Astrocyte (in vitro differentiated cells and primary cell): ENCODE data around the gene ARFGEF2. TPM values are rescaled to one million over a fixed set of nuclear protein-coding genes. Genes with fewer than 3 reads are reported as not detected.

Experiments used
- DNase-seq: peaks from one replicate; pipeline ENCODE4 v3.0.0-alpha.2; 2010; ENCODE audit warnings: low read depth
- FAIRE-seq: peaks from 2 replicates; lab custom pipeline; 2011; peaks lifted over from hg19 to GRCh38; lab: Jason Lieb, UNC
- H2AFZ ChIP-seq: 2 replicates; pipeline ENCODE4 v1.6.0; 2012; ENCODE audit warnings: low read depth, low read length, inconsistent platforms
- H3K27ac ChIP-seq: 2 replicates; pipeline ENCODE4 v1.5.1; 2011; ENCODE audit warnings: low read depth, low read length, inconsistent platforms
- H3K27me3 ChIP-seq: 2 replicates; pipeline ENCODE4 v1.6.0; 2011; ENCODE audit warnings: low read length, inconsistent platforms; ENCODE audit not compliant: insufficient read depth
- H3K36me3 ChIP-seq: 2 replicates; pipeline ENCODE4 v1.5.1; 2011; ENCODE audit warnings: low read length, inconsistent platforms; ENCODE audit not compliant: insufficient read depth
- H3K4me1 ChIP-seq: 2 replicates; pipeline ENCODE4 v1.5.1; 2011; ENCODE audit warnings: low read length, inconsistent platforms; ENCODE audit not compliant: insufficient read depth
- H3K4me2 ChIP-seq: 2 replicates; pipeline ENCODE4 v1.6.0; 2012; ENCODE audit warnings: low read length, inconsistent platforms
- H3K4me3 ChIP-seq: 2 replicates; pipeline ENCODE4 v1.5.1; 2011; ENCODE audit warnings: low read depth, mild to moderate bottlenecking, low read length, inconsistent platforms; ENCODE audit not compliant: insufficient read depth
- H3K79me2 ChIP-seq: 2 replicates; pipeline ENCODE4 v1.6.0; 2012; ENCODE audit warnings: mild to moderate bottlenecking, low read length, inconsistent platforms; ENCODE audit not compliant: insufficient read depth
- H3K9ac ChIP-seq: 2 replicates; pipeline ENCODE4 v1.6.0; 2012; ENCODE audit warnings: mild to moderate bottlenecking, low read length, inconsistent platforms
- H3K9me3 ChIP-seq: 2 replicates; pipeline ENCODE4 v1.5.1; 2012; ENCODE audit warnings: low read depth, mild to moderate bottlenecking, low read length, inconsistent platforms; ENCODE audit not compliant: insufficient read depth
- H4K20me1 ChIP-seq: 2 replicates; pipeline ENCODE4 v1.6.0; 2012; ENCODE audit warnings: low read length, inconsistent platforms; ENCODE audit not compliant: insufficient read depth
- H3K27ac Mint-ChIP-seq: one replicate; pipeline ENCODE4 v1.8.0; 2021; ENCODE audit warnings: mild to moderate bottlenecking, mixed read lengths; ENCODE audit not compliant: unreplicated experiment
- H3K27me3 Mint-ChIP-seq: one replicate; pipeline ENCODE4 v1.8.0; 2021; ENCODE audit warnings: low read depth, mixed read lengths; ENCODE audit not compliant: unreplicated experiment
- H3K36me3 Mint-ChIP-seq: one replicate; pipeline ENCODE4 v1.8.0; 2021; ENCODE audit warnings: low read depth, mixed read lengths; ENCODE audit not compliant: unreplicated experiment
- H3K4me1 Mint-ChIP-seq: one replicate; pipeline ENCODE4 v1.8.0; 2021; ENCODE audit warnings: low read depth, mixed read lengths; ENCODE audit not compliant: unreplicated experiment
- H3K4me3 Mint-ChIP-seq: one replicate; pipeline ENCODE4 v1.8.0; 2021; ENCODE audit warnings: mild to moderate bottlenecking, moderate library complexity, mixed read lengths; ENCODE audit not compliant: unreplicated experiment
- H3K9me3 Mint-ChIP-seq: one replicate; pipeline ENCODE4 v1.8.0; 2021; ENCODE audit warnings: mild to moderate bottlenecking, mixed read lengths; ENCODE audit not compliant: unreplicated experiment
- CTCF ChIP-seq: IDR thresholded peaks from 2 replicates; pipeline ENCODE4 v1.5.1; 2011; ENCODE audit warnings: low read depth, mild to moderate bottlenecking, inconsistent platforms, low read length, moderate library complexity; ENCODE audit not compliant: insufficient read depth
- EZH2 ChIP-seq: IDR thresholded peaks from 2 replicates; pipeline ENCODE4 v1.6.1; 2012; ENCODE audit warnings: mild to moderate bottlenecking, low read length, inconsistent platforms; ENCODE audit not compliant: insufficient read depth
- total RNA-seq: library from RNA; stranded (reverse); gene quantifications from 2 replicates; pipeline ENCODE4 v1.2.1, GENCODE V29; 2021

Gene ARFGEF2
- total RNA-seq, 1 donor from 2014 or later, result 28.2 TPM

- FAIRE-seq, result no peak
- no peak overlapping the region for H3K4me3 Mint-ChIP-seq
- H3K27me3 Mint-ChIP-seq, result peaks cover 11% of the 10 kb centered on the region
- H3K27ac ChIP-seq, result no peak overlapping the region
- no peaks in the 10 kb centered on the region for H3K79me2 ChIP-seq
- no peak overlapping the region for H3K4me3 ChIP-seq
- TF ChIP-seq EZH2 (no peak), CTCF (no peak)
- no peaks in the 10 kb centered on the region for H3K9me3 ChIP-seq
- no peaks in the 10 kb centered on the region for H4K20me1 ChIP-seq
- no peaks in the 10 kb centered on the region for H3K36me3 Mint-ChIP-seq
- H3K4me1 ChIP-seq, result no peaks in the 10 kb centered on the region
- DNase-seq, result no peak
- no peaks in the 10 kb centered on the region for H3K36me3 ChIP-seq
- no peaks in the 10 kb centered on the region for H3K27me3 ChIP-seq
- H3K9ac ChIP-seq, result no peak overlapping the region
- H3K27ac Mint-ChIP-seq, result no peak overlapping the region
- peaks cover 2% of the 10 kb centered on the region for H3K9me3 Mint-ChIP-seq
- H3K4me1 Mint-ChIP-seq, result peaks cover 4% of the 10 kb centered on the region
- no peak overlapping the region for H3K4me2 ChIP-seq
- H2AFZ ChIP-seq, result no peak overlapping the region
Measured at GRCh38 chr20:48879612-48880245, 41.8 kb upstream of the ARFGEF2 start.

GRCh38 chr20:48880331-48880730 is 41.2 kb upstream of the ARFGEF2 start:
- H2AFZ ChIP-seq, result no peak overlapping the region
- Mint-ChIP-seq H3K4me3 (no peak overlapping the region), H3K36me3 (no peaks in the 10 kb centered on the region), H3K4me1 (peaks cover 4% of the 10 kb centered on the region), H3K27ac (no peak overlapping the region), H3K27me3 (peaks cover 5% of the 10 kb centered on the region), H3K9me3 (peaks cover 2% of the 10 kb centered on the region)
- no peak overlapping the region for H3K9ac ChIP-seq
- no peak overlapping the region for H3K27ac ChIP-seq
- TF ChIP-seq EZH2, result no peak
- TF ChIP-seq CTCF, result no peak
- no peaks in the 10 kb centered on the region for H3K9me3 ChIP-seq
- no peaks in the 10 kb centered on the region for H3K79me2 ChIP-seq
- H3K27me3 ChIP-seq, result no peaks in the 10 kb centered on the region
- H3K4me2 ChIP-seq, result no peak overlapping the region
- H3K4me3 ChIP-seq, result no peak overlapping the region
- DNase-seq, result no peak
- FAIRE-seq, result no peak
- H3K36me3 ChIP-seq, result no peaks in the 10 kb centered on the region
- H3K4me1 ChIP-seq, result no peaks in the 10 kb centered on the region
- H4K20me1 ChIP-seq, result no peaks in the 10 kb centered on the region

GRCh38 chr20:48880981-48881657 is 40.4 kb upstream of the ARFGEF2 start:
- DNase-seq, result no peak
- H2AFZ ChIP-seq, result no peak overlapping the region
- H3K27me3 ChIP-seq, result no peaks in the 10 kb centered on the region
- Mint-ChIP-seq H3K27ac (no peak overlapping the region), H3K4me1 (peaks cover 3% of the 10 kb centered on the region), H3K36me3 (no peaks in the 10 kb centered on the region), H3K4me3 (no peak overlapping the region), H3K9me3 (no peaks in the 10 kb centered on the region), H3K27me3 (peaks cover 2% of the 10 kb centered on the region)
- no peak for TF ChIP-seq EZH2
- TF ChIP-seq CTCF, result no peak
- H3K79me2 ChIP-seq, result no peaks in the 10 kb centered on the region
- H3K9me3 ChIP-seq, result no peaks in the 10 kb centered on the region
- H3K36me3 ChIP-seq, result no peaks in the 10 kb centered on the region
- no peaks in the 10 kb centered on the region for H4K20me1 ChIP-seq
- H3K4me3 ChIP-seq, result no peak overlapping the region
- H3K27ac ChIP-seq, result no peak overlapping the region
- no peak overlapping the region for H3K9ac ChIP-seq
- H3K4me1 ChIP-seq, result no peaks in the 10 kb centered on the region
- no peak for FAIRE-seq
- H3K4me2 ChIP-seq, result no peak overlapping the region
